Fibroblast of villous mesenchyme (primary cell): ENCODE measurements around the gene TPM4. TPM values are rescaled to one million over a fixed set of nuclear protein-coding genes. Genes with fewer than 3 reads are reported as not detected.
"Not testable (repeated sequence)": the region's sequence is repeated elsewhere in the genome, so short reads cannot be mapped to it uniquely, and the experiment has no call there.

Experiments used
- DNase-seq: peaks from one replicate; pipeline ENCODE4 v3.0.0-alpha.2; 2010; ENCODE audit warnings: low read depth
- H3K4me3 ChIP-seq: 2 replicates; pipeline ENCODE4 v1.5.1; 2011; ENCODE audit warnings: low read depth, mild to moderate bottlenecking, low read length
- CTCF ChIP-seq: IDR thresholded peaks from 2 replicates; pipeline ENCODE4 v1.5.1; 2012; ENCODE audit warnings: low read depth, mild to moderate bottlenecking, low read length; ENCODE audit not compliant: insufficient read depth
- total RNA-seq: library from RNA; depleted of rRNA; stranded (reverse); fragments of >200 nt; gene quantifications from 2 replicates; pipeline ENCODE4 v1.2.3, GENCODE V29; 2012

TPM4 gene
- total RNA-seq = 1,325 and 1,470 TPM in 2 replicates

GRCh38 chr19:16076154-16076957 is at the start of gene TPM4:
Gene TPM4 (plus strand): TSS chr19:16076495. CDS start chr19:16076566, 71 bp downstream.
- TF ChIP-seq CTCF = no peak
- peak within 1 kb of the TSS; percentile 79 for H3K4me3 ChIP-seq
- DNase-seq = peak; percentile 98

- H3K4me3 ChIP-seq = no peak overlapping the region
- no peak for TF ChIP-seq CTCF
- no peak for DNase-seq
Observed at GRCh38 chr19:16026756-16027155, 49.5 kb upstream of the TPM4 start.

GRCh38 chr19:16027528-16027927 is 48.8 kb upstream of the TPM4 start:
- no peak for DNase-seq
- TF ChIP-seq CTCF = no peak
- no peak overlapping the region for H3K4me3 ChIP-seq

GRCh38 chr19:16030155-16030554 is 46.1 kb upstream of the TPM4 start:
- DNase-seq, H3K4me3 ChIP-seq: not testable (repeated sequence)

GRCh38 chr19:16030964-16031871 is 45.1 kb upstream of the TPM4 start:
- no peak for DNase-seq
- TF ChIP-seq CTCF = no peak

GRCh38 chr19:16031872-16032200 is 44.5 kb upstream of the TPM4 start:
- H3K4me3 ChIP-seq = no peak overlapping the region
- no peak for TF ChIP-seq CTCF
- DNase-seq = no peak

More at GRCh38 chr19:16030964-16031871, 45.1 kb upstream of the TPM4 start:
- no peak overlapping the region for H3K4me3 ChIP-seq

GRCh38 chr19:16032509-16033135 is 43.7 kb upstream of the TPM4 start:
- no peak overlapping the region for H3K4me3 ChIP-seq
- no peak for DNase-seq
- no peak for TF ChIP-seq CTCF
